Gastroesophageal sphincter (tissue), 3 donors: ENCODE data around the gene PGLYRP2.

Experiments
- CTCF ChIP-seq, 4 experiments: fragments of 200-600 bp in 2 of 4; fragments of 450-650 bp in 2 of 4; sonication (generic) in 1 of 4; IDR thresholded peaks; one replicate each; pipeline ENCODE4 v1.5.1; 2017 to 2019; ENCODE audit warnings: antibody characterized with exemption in 4 of 4, mild to moderate bottlenecking in 2 of 4, moderate library complexity in 2 of 4
- POLR2AphosphoS5 ChIP-seq: sonication (generic); formaldehyde crosslinking; IDR thresholded peaks from one replicate; pipeline ENCODE4 v1.6.1; 2017; ENCODE audit warnings: antibody characterized with exemption

GRCh38 chr19:15467734-15468214 lies 11.5 kb downstream of the PGLYRP2 start:
- no peak for TF ChIP-seq CTCF (IDR thresholded peaks at IDR 0.05)
- no peak for TF ChIP-seq POLR2AphosphoS5
